HG03342 (cell line): Measurements from ENCODE around the gene RAB40A.
"Not testable (repeated sequence)": the region's sequence is repeated elsewhere in the genome, so short reads cannot be mapped to it uniquely, and the experiment has no call there.

Source experiments
- ATAC-seq: cut with Tn5 transposase; IDR thresholded peaks from one replicate; pipeline ENCODE4 v1.9.1; 2021; ENCODE audit warnings: mild to moderate bottlenecking, moderate library complexity; ENCODE audit not compliant: unreplicated experiment

Gene RAB40A

GRCh38 chrX:103524747-103525146 is 5.5 kb upstream of the RAB40A start:
- no peak for ATAC-seq

GRCh38 chrX:103523605-103524004 is 4.3 kb upstream of the RAB40A start:
- ATAC-seq, result no peak

- ATAC-seq, result no peak
These were observed 1.1 kb upstream of the RAB40A start for GRCh38 chrX:103520386-103520785.

- ATAC-seq, result no peak
These were observed 718 bp downstream of the RAB40A start for GRCh38 chrX:103518571-103518970.

- no peak for ATAC-seq
These were observed 2.0 kb downstream of the RAB40A start for GRCh38 chrX:103517246-103517645.

GRCh38 chrX:103513476-103514108 is 5.7 kb downstream of the RAB40A start:
- ATAC-seq, result no peak

GRCh38 chrX:103513067-103513466 is 6.2 kb downstream of the RAB40A start:
- ATAC-seq, result no peak

GRCh38 chrX:103510031-103510430 is 9.3 kb downstream of the RAB40A start:
- no peak for ATAC-seq

GRCh38 chrX:103503853-103504207 is 15.5 kb downstream of the RAB40A start:
- no peak for ATAC-seq

- peak; percentile 59 for ATAC-seq
These were observed 16.0 kb downstream of the RAB40A start for GRCh38 chrX:103503163-103503852.

GRCh38 chrX:103498786-103499185 is 20.5 kb downstream of the RAB40A start:
- ATAC-seq, result no peak

- ATAC-seq, result no peak
These were observed 23.5 kb downstream of the RAB40A start for GRCh38 chrX:103495786-103496185.

- ATAC-seq, result not testable (repeated sequence)
These were observed 25.7 kb downstream of the RAB40A start for GRCh38 chrX:103493578-103493977.

- ATAC-seq, result not testable (repeated sequence)
These were observed 29.6 kb downstream of the RAB40A start for GRCh38 chrX:103489733-103490132.

- ATAC-seq, result no peak
These were observed 30.5 kb downstream of the RAB40A start for GRCh38 chrX:103488794-103489193.

GRCh38 chrX:103488332-103488731 is 31.0 kb downstream of the RAB40A start:
- no peak for ATAC-seq

- no peak for ATAC-seq
These were observed 35.6 kb downstream of the RAB40A start for GRCh38 chrX:103483720-103484119.

- ATAC-seq, result no peak
These were observed 38.8 kb downstream of the RAB40A start for GRCh38 chrX:103480526-103480925.

GRCh38 chrX:103477496-103477895 is 41.8 kb downstream of the RAB40A start:
- ATAC-seq, result no peak

GRCh38 chrX:103475381-103475780 is 43.9 kb downstream of the RAB40A start:
- no peak for ATAC-seq

GRCh38 chrX:103469977-103470376 is 49.3 kb downstream of the RAB40A start:
- ATAC-seq, result not testable (repeated sequence)

GRCh38 chrX:103467887-103468286 is 51.4 kb downstream of the RAB40A start:
- no peak for ATAC-seq

GRCh38 chrX:103467156-103467555 is 52.1 kb downstream of the RAB40A start:
- ATAC-seq, result no peak
